HepG2 (cell line): ENCODE data around the gene STX1B. TPM values are rescaled to one million over a fixed set of nuclear protein-coding genes. Genes with fewer than 3 reads are reported as not detected.
A peak's percentile ranks its signal among the peaks of the same experiment; 100 is the strongest.

ENCODE experiments used
- CHCHD3 ChIP-seq: sonication (generic); formaldehyde crosslinking; IDR thresholded peaks from 2 replicates; pipeline ENCODE4 v1.8.0; 2022; ENCODE audit warnings: mild to moderate bottlenecking, missing genetic modification reagents, moderate library complexity
- HOMEZ ChIP-seq: IDR thresholded peaks from 2 replicates; pipeline ENCODE4 v1.6.1; 2016; ENCODE audit warnings: low read depth
- JDP2 ChIP-seq: sonication (generic); formaldehyde crosslinking; IDR thresholded peaks from 2 replicates; pipeline ENCODE4 v1.8.1; 2022; ENCODE audit warnings: missing genetic modification reagents, borderline replicate concordance
- KLF9 ChIP-seq: IDR thresholded peaks from 2 replicates; pipeline ENCODE4 v1.6.1; 2016; ENCODE audit warnings: low read depth
- NFYB ChIP-seq: sonication (generic); formaldehyde crosslinking; IDR thresholded peaks from 2 replicates; pipeline ENCODE4 v1.4.0; 2020; ENCODE audit warnings: missing genetic modification reagents
- RNF219 ChIP-seq: sonication (generic); formaldehyde crosslinking; IDR thresholded peaks from 2 replicates; pipeline ENCODE4 v1.5.0; 2020; ENCODE audit warnings: mild to moderate bottlenecking, missing genetic modification reagents
- THRA ChIP-seq: sonication (generic); formaldehyde crosslinking; IDR thresholded peaks from 2 replicates; pipeline ENCODE4 v1.4.0; 2020; ENCODE audit warnings: missing genetic modification reagents, borderline replicate concordance
- ZNF20 ChIP-seq: sonication (generic); formaldehyde crosslinking; IDR thresholded peaks from 2 replicates; pipeline ENCODE4 v1.4.0; 2020; ENCODE audit warnings: mild to moderate bottlenecking, moderate library complexity, missing genetic modification reagents
- ZNF337 ChIP-seq: sonication (generic); formaldehyde crosslinking; IDR thresholded peaks from 2 replicates; pipeline ENCODE4 v1.5.1; 2020; ENCODE audit warnings: missing genetic modification reagents, low read depth, mild to moderate bottlenecking, borderline replicate concordance
- ZNF496 ChIP-seq: sonication (generic); formaldehyde crosslinking; IDR thresholded peaks from 2 replicates; pipeline ENCODE4 v1.8.1; 2023; ENCODE audit warnings: mild to moderate bottlenecking, moderate library complexity, missing genetic modification reagents; ENCODE audit not compliant: insufficient replicate concordance
- ZNF644 ChIP-seq: IDR thresholded peaks from 2 replicates; pipeline ENCODE4 v1.6.1; 2016; ENCODE audit warnings: low read depth
- ZSCAN21 ChIP-seq: sonication (generic); formaldehyde crosslinking; IDR thresholded peaks from 2 replicates; pipeline ENCODE4 v1.8.0; 2022; ENCODE audit warnings: mild to moderate bottlenecking, missing genetic modification reagents, moderate library complexity, borderline replicate concordance
- ZSCAN29 ChIP-seq: sonication (generic); formaldehyde crosslinking; conservative IDR thresholded peaks from 2 replicates; pipeline ENCODE4 v1.4.0; 2020; ENCODE audit warnings: mild to moderate bottlenecking, missing genetic modification reagents
- polyA plus RNA-seq, 8 experiments: library from polyadenylated mRNA; depleted of rRNA in 3 of 8; stranded (reverse) in 7 of 8; unstranded in 1 of 8; fragments of >200 nt; fragmentation: Illumina TruSeq in 4 of 8; extraction: Trizol in 4 of 8; gene quantifications; 2 replicates each; pipeline versions ENCODE4 v1.2.1 to v1.2.3, GENCODE V29; 2011 to 2016; ENCODE audit warnings: low read depth in 4 of 8, missing spikeins in 1 of 8, mixed read lengths in 1 of 8; ENCODE audit not compliant: insufficient read depth in 1 of 8
- total RNA-seq, 5 experiments: library from RNA; depleted of rRNA; stranded (reverse); fragments of >200 nt; fragmentation: Illumina TruSeq; extraction: Trizol; gene quantifications; 2 replicates each; pipeline ENCODE4 v1.2.3, GENCODE V29; 2016; ENCODE audit warnings: low read depth in 1 of 5
- TF ChIP-seq, protein P1 (sequence below), 2 experiments: sonication (generic) in 1 of 2; formaldehyde crosslinking in 1 of 2; IDR thresholded peaks; 2 replicates each; pipeline versions ENCODE4 v1.4.0 to v1.6.1; 2016 to 2020; ENCODE audit warnings: borderline replicate concordance in 1 of 2, low read depth in 1 of 2, mild to moderate bottlenecking in 1 of 2, missing genetic modification reagents in 1 of 2
- TF ChIP-seq, protein P2 (sequence below): sonication (generic); formaldehyde crosslinking; conservative IDR thresholded peaks from 2 replicates; pipeline ENCODE4 v1.4.0; 2020; ENCODE audit warnings: missing genetic modification reagents

The STX1B gene
- total and polyA plus RNA-seq, 2 of the 13 experiments (the other 11 are each of a cell fraction or from before 2014, with no cell fraction given): 2.1 to 3.0 TPM

DNA sequence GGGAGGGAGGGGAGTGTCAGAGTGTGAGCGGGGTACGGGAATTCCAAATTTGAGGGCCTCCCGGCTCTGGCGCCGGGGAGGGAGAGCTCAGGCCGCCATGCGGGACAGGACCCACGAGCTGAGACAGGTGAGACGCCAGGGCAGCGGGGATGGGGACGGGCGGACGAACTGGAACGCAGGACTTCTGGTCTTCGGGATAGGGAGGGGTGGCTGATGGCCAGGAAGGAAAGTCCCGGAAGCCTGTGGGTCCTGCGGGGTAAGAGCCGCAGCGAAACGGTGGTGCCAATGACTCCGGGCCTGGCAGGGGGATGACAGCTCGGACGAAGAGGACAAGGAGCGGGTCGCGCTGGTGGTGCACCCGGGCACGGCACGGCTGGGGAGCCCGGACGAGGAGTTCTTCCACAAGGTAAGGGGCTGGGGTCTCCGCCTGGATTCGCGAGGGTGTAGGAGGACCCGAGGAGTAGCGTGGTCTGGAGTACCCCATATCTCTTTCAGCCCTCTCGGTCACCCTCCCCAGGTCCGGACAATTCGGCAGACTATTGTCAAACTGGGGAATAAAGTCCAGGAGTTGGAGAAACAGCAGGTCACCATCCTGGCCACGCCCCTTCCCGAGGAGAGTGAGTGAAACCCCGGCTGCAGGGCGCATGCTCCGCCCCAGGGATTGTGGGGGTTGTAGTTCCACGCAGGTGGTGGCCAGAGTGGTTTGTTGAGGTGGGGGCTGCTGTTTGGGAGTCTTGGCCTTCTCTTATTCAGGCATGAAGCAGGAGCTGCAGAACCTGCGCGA is 23.5 kb upstream of the STX1B start (continued):
- TF ChIP-seq, protein P1, sequence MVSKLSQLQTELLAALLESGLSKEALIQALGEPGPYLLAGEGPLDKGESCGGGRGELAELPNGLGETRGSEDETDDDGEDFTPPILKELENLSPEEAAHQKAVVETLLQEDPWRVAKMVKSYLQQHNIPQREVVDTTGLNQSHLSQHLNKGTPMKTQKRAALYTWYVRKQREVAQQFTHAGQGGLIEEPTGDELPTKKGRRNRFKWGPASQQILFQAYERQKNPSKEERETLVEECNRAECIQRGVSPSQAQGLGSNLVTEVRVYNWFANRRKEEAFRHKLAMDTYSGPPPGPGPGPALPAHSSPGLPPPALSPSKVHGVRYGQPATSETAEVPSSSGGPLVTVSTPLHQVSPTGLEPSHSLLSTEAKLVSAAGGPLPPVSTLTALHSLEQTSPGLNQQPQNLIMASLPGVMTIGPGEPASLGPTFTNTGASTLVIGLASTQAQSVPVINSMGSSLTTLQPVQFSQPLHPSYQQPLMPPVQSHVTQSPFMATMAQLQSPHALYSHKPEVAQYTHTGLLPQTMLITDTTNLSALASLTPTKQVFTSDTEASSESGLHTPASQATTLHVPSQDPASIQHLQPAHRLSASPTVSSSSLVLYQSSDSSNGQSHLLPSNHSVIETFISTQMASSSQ (IDR thresholded peaks at IDR 0.05; ENCODE audit: low read depth): 0 out of 2 replicates have a peak, but pooled peaks have one; percentile 12
- TF ChIP-seq, protein P1 (CRISPR knock-in tag; IDR thresholded peaks at IDR 0.05; ENCODE audit: borderline replicate concordance): no peak
- TF ChIP-seq KLF9 (CRISPR knock-in tag) (peak; percentile 83), ZNF20 (CRISPR knock-in tag) (no peak), NFYB (no peak), ZNF496 (CRISPR knock-in tag) (no peak), ZSCAN21 (CRISPR knock-in tag) (no peak), CHCHD3 (CRISPR knock-in tag) (no peak; the same call in 1 of the 2 replicates), THRA (CRISPR knock-in tag) (no peak), ZNF644 (CRISPR knock-in tag) (0 out of 2 replicates have a peak, but pooled peaks have one; percentile 24), RNF219 (CRISPR knock-in tag) (no peak), ZSCAN29 (CRISPR knock-in tag) (no peak), JDP2 (CRISPR knock-in tag) (no peak), ZNF337 (CRISPR knock-in tag) (no peak; the same call in 1 of the 2 replicates), HOMEZ (CRISPR knock-in tag) (peak; percentile 26; the same call in 1 of the 2 replicates)
- TF ChIP-seq, protein P2, sequence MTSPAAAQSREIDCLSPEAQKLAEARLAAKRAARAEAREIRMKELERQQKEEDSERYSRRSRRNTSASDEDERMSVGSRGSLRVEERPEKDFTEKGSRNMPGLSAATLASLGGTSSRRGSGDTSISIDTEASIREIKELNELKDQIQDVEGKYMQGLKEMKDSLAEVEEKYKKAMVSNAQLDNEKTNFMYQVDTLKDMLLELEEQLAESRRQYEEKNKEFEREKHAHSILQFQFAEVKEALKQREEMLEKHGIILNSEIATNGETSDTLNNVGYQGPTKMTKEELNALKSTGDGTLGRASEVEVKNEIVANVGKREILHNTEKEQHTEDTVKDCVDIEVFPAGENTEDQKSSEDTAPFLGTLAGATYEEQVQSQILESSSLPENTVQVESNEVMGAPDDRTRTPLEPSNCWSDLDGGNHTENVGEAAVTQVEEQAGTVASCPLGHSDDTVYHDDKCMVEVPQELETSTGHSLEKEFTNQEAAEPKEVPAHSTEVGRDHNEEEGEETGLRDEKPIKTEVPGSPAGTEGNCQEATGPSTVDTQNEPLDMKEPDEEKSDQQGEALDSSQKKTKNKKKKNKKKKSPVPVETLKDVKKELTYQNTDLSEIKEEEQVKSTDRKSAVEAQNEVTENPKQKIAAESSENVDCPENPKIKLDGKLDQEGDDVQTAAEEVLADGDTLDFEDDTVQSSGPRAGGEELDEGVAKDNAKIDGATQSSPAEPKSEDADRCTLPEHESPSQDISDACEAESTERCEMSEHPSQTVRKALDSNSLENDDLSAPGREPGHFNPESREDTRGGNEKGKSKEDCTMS (CRISPR knock-in tag): no peak
